Measurements from ENCODE around the gene ZNF133.
"Not testable (repeated sequence)": the region's sequence is repeated elsewhere in the genome, so short reads cannot be mapped to it uniquely, and the experiment has no call there.

ZNF133 gene

GRCh38 chr20:18284805-18285533, 3.4 kb upstream of the ZNF133 start:
- peak; percentile 37 for DNase-seq (ENCODE audit: low spot score)

GRCh38 chr20:18287546-18287914, 797 bp upstream of the ZNF133 start:
- no peak for DNase-seq (ENCODE audit: low spot score)

GRCh38 chr20:18288749-18289267, 481 bp downstream of the ZNF133 start:
- DNase-seq (ENCODE audit: low spot score) = no peak

DNA sequence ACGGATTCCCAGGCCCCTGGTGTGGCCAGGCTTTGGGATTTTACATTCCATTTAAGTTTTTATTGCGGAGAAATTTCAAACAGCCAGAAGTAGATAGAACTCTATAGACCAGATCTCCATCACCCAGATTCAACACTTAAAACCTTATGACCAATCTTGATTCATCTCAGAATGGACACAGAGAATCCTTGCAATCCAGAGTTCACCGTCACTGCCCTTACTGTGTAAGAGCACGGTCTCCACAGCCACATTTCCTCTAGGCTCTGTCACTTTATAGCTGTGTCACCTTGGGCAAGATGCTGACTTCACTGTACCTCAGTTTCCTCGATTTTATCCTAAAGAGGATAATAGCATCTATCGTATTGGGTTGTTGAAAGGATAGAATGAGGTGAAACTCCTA, 979 bp downstream of the ZNF133 start:
- no peak for DNase-seq (ENCODE audit: low spot score)

DNA sequence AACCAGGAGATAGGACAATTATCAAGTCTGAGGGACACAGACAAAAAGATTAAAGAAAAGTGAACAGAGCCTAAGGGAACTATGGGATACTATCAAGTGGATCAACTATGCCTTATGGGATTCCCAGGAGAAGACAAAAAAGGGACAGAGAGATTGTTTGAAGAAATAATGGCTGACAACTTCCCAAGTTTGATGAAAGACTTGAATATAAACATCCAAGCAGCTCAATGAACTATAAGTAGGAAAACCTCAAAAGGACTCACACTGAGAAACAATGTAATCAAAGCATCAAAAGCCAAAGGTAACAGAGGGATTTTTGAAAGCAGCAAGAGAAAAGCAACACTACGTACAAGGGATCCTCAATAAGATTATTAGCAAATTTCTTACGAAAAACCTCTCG, 11.0 kb downstream of the ZNF133 start:
- DNase-seq (ENCODE audit: low spot score) = no peak

GRCh38 chr20:18304618-18305017, 16.3 kb downstream of the ZNF133 start:
- peak; percentile 16 for DNase-seq (ENCODE audit: low spot score)

DNA sequence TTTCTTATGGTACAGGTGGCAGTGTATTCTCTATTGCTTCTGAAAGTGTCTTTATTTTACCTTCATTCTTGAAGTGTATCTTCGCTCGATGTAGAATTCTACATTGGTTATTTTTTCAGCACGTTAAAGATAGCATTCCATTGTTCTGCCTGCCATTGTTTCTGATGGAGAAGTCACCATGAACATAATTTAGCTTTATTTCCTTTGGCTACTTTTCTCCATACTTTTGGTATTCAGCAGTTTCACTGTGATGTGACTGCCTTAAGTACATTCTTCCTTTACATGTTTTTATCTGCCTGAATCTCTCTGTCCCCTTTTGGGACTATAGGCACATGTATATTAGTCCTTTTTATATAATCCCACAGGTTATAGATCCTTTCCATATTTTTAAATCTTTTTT, 19.0 kb downstream of the ZNF133 start:
- no peak for DNase-seq (ENCODE audit: low spot score)

DNA sequence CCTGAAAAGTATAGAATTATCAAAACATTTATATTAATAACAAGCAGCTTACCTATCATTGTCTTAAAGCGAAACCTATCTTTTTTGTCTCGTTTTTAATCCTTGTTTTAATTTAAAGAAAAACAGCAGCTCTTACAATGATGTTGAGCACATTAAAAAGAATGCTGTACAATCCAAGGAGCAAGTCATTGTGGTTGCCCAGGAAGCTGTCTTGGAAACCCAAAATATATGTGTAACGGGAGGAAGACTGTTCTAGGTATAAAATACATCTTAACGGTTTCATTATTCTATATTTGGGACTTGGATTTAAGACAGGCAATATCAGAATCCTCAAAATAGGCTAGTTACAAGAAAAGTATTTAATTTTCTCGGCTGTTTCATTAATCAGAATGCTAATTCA, 21.7 kb downstream of the ZNF133 start:
- no peak for DNase-seq (ENCODE audit: low spot score)

GRCh38 chr20:18310592-18310991, 22.3 kb downstream of the ZNF133 start:
- no peak for DNase-seq (ENCODE audit: low spot score)

- DNase-seq (ENCODE audit: low spot score) = no peak
Measured at GRCh38 chr20:18312723-18313122, 24.4 kb downstream of the ZNF133 start.

GRCh38 chr20:18313411-18313810, 25.1 kb downstream of the ZNF133 start:
- no peak for DNase-seq (ENCODE audit: low spot score)

- DNase-seq (ENCODE audit: low spot score) = no peak
Measured at GRCh38 chr20:18314786-18315406, 26.6 kb downstream of the ZNF133 start.

- no peak for DNase-seq (ENCODE audit: low spot score)
Measured at GRCh38 chr20:18316166-18316565, 27.8 kb downstream of the ZNF133 start.

GRCh38 chr20:18321316-18321715, 33.0 kb downstream of the ZNF133 start:
- no peak for DNase-seq (ENCODE audit: low spot score)

DNA sequence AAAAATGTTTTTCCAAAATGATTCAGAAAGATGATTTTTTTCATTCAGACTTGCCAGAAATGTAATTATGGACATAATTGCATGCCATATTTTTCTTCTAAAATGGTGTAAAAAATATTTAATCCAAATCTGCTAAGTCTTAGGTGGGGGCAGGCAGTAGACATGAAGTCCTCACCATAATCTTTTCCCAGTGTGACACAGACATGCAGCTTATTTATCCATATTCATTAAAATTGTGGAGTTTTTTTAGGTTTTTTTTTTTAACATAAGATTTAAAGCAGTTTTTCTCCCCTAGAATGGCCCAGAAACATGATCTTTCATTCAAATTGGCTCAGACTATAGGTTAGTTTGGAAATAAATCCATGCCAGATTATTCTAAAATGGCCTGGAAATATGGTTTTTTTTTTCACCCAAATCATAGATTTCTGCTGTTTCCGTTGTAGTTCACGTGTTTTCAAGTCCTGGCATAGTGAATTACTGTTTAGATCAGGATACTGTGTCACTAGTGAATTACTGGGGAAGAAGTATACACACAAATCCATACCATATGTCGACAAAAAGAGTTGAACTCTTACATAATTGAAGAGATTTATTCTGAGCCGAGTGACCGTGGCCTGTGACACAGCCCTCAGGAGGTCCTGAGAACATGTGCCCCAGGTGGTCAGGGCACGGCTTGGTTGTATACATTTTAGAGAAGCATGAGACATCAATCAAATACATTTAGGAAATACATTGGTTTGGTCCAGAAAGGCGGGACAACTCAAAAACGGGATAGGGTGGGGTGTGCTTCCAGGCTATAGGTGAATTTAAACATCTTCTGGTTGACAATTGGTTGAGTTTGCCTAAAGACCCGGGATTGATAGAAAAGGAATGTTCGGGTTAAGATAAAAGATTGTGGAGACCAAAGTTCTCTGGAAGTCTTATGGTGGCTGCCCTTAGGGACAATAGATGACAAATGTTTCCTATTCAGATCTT, 33.9 kb downstream of the ZNF133 start:
- DNase-seq (ENCODE audit: low spot score) = no peak

GRCh38 chr20:18323705-18324104, 35.4 kb downstream of the ZNF133 start:
- no peak for DNase-seq (ENCODE audit: low spot score)

DNA sequence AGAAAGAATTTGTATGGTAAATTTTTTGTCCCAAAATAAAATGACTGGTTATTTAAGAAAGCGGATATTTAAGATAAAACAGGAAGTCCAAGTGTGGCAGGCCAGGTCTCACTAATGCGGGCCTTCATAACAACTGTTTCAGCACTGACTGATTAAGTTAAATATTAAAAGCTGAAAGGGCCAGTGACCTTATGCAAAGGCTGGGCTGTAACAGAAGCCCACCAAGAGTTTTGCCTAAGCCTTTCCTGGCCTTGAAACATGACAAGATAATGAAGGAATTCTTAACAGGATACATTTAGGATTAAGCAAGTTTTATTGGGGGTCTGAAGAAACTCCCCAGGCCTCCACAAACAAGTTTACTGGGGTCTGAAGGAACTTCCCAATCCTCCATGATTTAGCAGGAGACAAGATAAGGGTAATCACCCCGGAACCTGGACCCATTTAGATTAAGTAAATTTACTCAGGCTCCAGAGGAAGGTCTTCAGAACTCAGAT, 36.3 kb downstream of the ZNF133 start:
- no peak for DNase-seq (ENCODE audit: low spot score)

- DNase-seq (ENCODE audit: low spot score) = no peak
Measured at GRCh38 chr20:18326990-18327389, 38.7 kb downstream of the ZNF133 start.

- no peak for DNase-seq (ENCODE audit: low spot score)
Measured at GRCh38 chr20:18331694-18332093, 43.4 kb downstream of the ZNF133 start.

DNA sequence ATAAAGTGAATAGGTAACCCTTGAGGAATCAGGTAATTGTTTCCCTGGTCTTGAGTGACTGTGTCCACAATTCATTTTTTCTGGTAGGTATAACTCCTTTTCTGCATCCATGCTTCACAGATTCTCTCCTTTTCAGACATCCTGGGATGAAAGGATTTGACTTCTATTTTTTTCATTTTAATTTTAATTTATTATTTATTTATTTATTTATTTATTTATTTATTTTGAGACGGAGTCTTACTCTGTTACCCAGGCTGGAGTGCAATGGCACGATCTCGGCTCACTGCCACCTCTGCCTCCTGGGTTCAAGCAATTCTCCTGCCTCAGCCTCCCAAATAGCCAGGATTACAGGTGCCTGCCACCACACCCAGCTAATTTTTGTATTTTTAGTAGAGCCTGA, 61.4 kb downstream of the ZNF133 start:
- not testable (repeated sequence) for DNase-seq (ENCODE audit: low spot score)

GRCh38 chr20:18359854-18360253, 71.5 kb downstream of the ZNF133 start:
- no peak for DNase-seq (ENCODE audit: low spot score)

DNA sequence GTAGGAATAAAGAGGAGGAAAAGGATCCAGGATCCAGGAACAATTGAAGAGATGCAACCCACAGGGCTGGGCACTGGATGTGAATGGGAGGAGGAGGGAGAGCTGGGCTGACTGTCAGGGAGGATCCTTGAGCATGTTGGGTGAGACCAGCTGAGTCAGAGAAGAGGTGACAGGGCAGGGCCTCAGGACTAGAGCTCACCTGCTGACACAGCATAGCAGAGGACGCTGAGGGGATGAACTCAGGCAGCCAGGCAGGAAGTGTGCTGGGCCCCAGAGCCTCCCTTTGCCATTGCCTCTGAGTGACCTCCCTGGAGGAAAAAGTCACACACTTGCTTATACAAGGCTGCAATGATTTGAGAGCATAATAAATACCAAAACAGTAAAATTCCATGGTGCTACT, 72.3 kb downstream of the ZNF133 start:
- no peak for DNase-seq (ENCODE audit: low spot score)
